Osteoblast (primary cell): ENCODE data around the gene INO80C. TPM values are rescaled to one million over a fixed set of nuclear protein-coding genes. Genes with fewer than 3 reads are reported as not detected.

Experiments used
- DNase-seq: peaks from one replicate; pipeline ENCODE4 v3.0.0; 2011; ENCODE audit warnings: low spot score, mixed read lengths; ENCODE audit not compliant: insufficient read length; ENCODE audit errors: missing footprints
- H2AFZ ChIP-seq: 2 replicates; pipeline ENCODE4 v1.6.0; 2011; ENCODE audit warnings: mild to moderate bottlenecking, low read length
- H3K27ac ChIP-seq: 2 replicates; pipeline ENCODE4 v1.5.1; 2011; ENCODE audit warnings: mild to moderate bottlenecking, low read depth, low read length, moderate library complexity
- H3K27me3 ChIP-seq: 2 replicates; pipeline ENCODE4 v1.6.0; 2012; ENCODE audit warnings: mild to moderate bottlenecking, control low read depth, inconsistent platforms, low read length, moderate library complexity; ENCODE audit not compliant: insufficient read depth
- H3K36me3 ChIP-seq: 2 replicates; pipeline ENCODE4 v1.5.1; 2011; ENCODE audit warnings: mild to moderate bottlenecking, low read length, control low read depth, moderate library complexity; ENCODE audit not compliant: insufficient read depth
- H3K4me1 ChIP-seq: 2 replicates; pipeline ENCODE4 v1.5.1; 2011; ENCODE audit warnings: mild to moderate bottlenecking, low read length, control low read depth, moderate library complexity; ENCODE audit not compliant: insufficient read depth
- H3K4me2 ChIP-seq: 2 replicates; pipeline ENCODE4 v1.6.0; 2011; ENCODE audit warnings: mild to moderate bottlenecking, low read length; ENCODE audit not compliant: insufficient read depth
- H3K4me3 ChIP-seq: fragments of 200-600 bp; sonication (generic); 3 replicates; pipeline ENCODE4 v1.5.1; 2012; ENCODE audit warnings: mild to moderate bottlenecking, low read length, inconsistent platforms; ENCODE audit not compliant: insufficient read depth
- H3K79me2 ChIP-seq: 2 replicates; pipeline ENCODE4 v1.6.0; 2012; ENCODE audit warnings: mild to moderate bottlenecking, low read length, control low read depth, inconsistent platforms; ENCODE audit not compliant: insufficient read depth
- H3K9me3 ChIP-seq: 2 replicates; pipeline ENCODE4 v1.5.1; 2011; ENCODE audit warnings: low read depth, low read length, control low read depth
- H4K20me1 ChIP-seq: 2 replicates; pipeline ENCODE4 v1.6.0; 2012; ENCODE audit warnings: mild to moderate bottlenecking, low read length, control low read depth; ENCODE audit not compliant: insufficient read depth
- total RNA-seq: library from RNA; depleted of rRNA; stranded (reverse); fragments of >200 nt; gene quantifications from 2 replicates; pipeline ENCODE4 v1.2.3, GENCODE V29; 2012
- TF ChIP-seq, protein P1 (sequence below): IDR thresholded peaks from 2 replicates; pipeline ENCODE4 v1.5.1; 2011; ENCODE audit warnings: mild to moderate bottlenecking, low read depth, low read length, moderate library complexity; ENCODE audit errors: extremely low read depth

Gene INO80C
- total RNA-seq, 1 donor = 9.0 TPM

DNA sequence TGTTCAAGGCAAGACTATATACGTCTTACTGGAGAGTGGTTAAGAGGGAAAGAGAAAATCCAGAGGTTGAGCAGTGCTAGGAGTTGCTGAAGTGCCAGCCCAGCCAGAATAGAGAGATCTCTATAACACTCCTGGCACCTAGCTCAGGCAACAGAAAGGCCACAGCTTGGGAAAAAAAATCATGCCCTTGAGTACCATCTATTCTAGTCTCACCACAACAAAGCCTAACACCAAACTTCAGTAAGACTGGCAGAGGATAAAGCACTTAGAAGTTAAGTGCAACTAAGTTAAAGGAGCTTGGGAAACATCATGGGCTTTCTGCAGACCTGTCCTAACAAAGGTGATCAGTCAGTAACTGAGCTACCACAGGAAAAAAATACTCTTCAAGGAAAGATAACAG lies 24.2 kb downstream of the INO80C start:
- H3K4me3 ChIP-seq = no peak overlapping the region
- no peak overlapping the region for H3K4me2 ChIP-seq
- TF ChIP-seq, protein P1, sequence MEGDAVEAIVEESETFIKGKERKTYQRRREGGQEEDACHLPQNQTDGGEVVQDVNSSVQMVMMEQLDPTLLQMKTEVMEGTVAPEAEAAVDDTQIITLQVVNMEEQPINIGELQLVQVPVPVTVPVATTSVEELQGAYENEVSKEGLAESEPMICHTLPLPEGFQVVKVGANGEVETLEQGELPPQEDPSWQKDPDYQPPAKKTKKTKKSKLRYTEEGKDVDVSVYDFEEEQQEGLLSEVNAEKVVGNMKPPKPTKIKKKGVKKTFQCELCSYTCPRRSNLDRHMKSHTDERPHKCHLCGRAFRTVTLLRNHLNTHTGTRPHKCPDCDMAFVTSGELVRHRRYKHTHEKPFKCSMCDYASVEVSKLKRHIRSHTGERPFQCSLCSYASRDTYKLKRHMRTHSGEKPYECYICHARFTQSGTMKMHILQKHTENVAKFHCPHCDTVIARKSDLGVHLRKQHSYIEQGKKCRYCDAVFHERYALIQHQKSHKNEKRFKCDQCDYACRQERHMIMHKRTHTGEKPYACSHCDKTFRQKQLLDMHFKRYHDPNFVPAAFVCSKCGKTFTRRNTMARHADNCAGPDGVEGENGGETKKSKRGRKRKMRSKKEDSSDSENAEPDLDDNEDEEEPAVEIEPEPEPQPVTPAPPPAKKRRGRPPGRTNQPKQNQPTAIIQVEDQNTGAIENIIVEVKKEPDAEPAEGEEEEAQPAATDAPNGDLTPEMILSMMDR = no peak
- no peak for DNase-seq
- peaks cover 17% of the 10 kb centered on the region for H3K36me3 ChIP-seq
- peaks cover 28% of the 10 kb centered on the region for H3K4me1 ChIP-seq
- no peaks in the 10 kb centered on the region for H3K27me3 ChIP-seq
- H3K9me3 ChIP-seq = no peaks in the 10 kb centered on the region
- H3K27ac ChIP-seq = no peak overlapping the region
- H2AFZ ChIP-seq = no peak overlapping the region
- peaks cover 64% of the 10 kb centered on the region for H3K79me2 ChIP-seq
- H4K20me1 ChIP-seq = no peaks in the 10 kb centered on the region

DNA sequence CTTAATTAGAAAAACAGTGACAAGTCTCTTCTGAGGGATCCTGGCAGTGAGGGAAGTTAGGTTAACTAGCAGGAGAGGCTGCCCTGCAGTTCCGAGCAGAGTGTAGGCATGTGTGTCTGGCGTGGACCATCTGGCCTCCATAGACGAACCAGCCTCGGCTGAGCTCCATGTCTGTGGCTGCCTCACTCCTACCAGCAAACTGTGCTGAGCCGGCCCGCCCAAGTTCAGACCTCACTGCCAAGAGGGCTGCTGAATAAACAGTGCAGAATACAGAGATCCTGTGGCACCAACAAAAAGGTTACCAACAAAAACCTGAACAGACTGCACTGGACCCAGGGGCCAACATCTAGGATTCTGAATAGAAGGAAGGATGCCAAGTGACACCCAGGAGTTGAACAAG lies 27.3 kb downstream of the INO80C start:
- Histone ChIP-seq H3K4me2 (no peak overlapping the region), H3K79me2 (peaks cover 42% of the 10 kb centered on the region), H3K27ac (no peak overlapping the region), H3K9me3 (no peaks in the 10 kb centered on the region), H3K27me3 (no peaks in the 10 kb centered on the region), H3K4me3 (no peak overlapping the region), H2AFZ (no peak overlapping the region), H3K4me1 (peaks cover 9% of the 10 kb centered on the region), H4K20me1 (no peaks in the 10 kb centered on the region), H3K36me3 (peaks cover 19% of the 10 kb centered on the region)
- TF ChIP-seq, protein P1 = no peak
- no peak for DNase-seq

DNA sequence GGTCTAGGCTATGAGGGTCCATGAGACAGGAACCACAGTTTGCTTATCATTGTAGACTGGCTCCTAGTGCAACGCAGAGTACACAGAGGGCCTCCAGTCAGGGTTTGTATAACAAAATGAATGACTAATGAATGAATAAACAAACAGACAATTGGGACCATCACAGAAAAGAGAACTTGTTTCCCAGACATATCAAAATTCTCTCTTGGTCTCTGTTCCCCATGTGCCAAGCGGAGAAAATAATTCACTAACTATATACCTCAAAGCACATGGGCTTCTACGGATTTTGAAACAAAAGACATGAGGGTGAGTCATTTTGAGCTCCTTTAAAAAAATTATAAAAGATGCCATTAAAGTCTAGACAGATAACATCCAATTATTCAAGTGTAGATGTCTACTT lies 28.0 kb downstream of the INO80C start:
- Histone ChIP-seq H2AFZ (no peak overlapping the region), H3K36me3 (peaks cover 19% of the 10 kb centered on the region), H3K27me3 (no peaks in the 10 kb centered on the region), H3K4me2 (no peak overlapping the region), H4K20me1 (no peaks in the 10 kb centered on the region), H3K79me2 (peaks cover 41% of the 10 kb centered on the region), H3K4me3 (no peak overlapping the region), H3K9me3 (no peaks in the 10 kb centered on the region), H3K4me1 (peaks cover 7% of the 10 kb centered on the region), H3K27ac (no peak overlapping the region)
- no peak for DNase-seq
- TF ChIP-seq, protein P1 = no peak

DNA sequence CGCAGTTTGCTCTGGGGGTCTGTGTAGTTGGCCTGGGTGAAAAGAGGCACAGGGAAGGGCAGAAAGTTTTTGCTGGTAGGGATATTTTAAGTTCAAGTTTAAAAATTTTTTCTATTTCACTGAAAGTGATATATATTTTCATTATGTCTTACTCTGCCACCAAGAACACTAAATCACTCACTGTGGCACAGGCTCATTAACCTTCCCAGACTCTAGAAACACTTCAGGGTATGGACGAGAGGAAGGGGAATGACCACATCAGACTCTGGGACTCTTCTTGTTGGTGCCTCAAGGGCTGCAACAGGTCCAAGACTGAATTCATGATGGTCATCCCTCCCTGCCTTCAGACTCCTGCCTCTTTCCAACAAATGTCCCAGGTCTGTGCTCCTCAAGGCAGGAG lies 29.0 kb downstream of the INO80C start:
- Histone ChIP-seq H3K4me1 (peaks cover 3% of the 10 kb centered on the region), H3K4me2 (no peak overlapping the region), H3K36me3 (peaks cover 19% of the 10 kb centered on the region), H3K27ac (no peak overlapping the region), H3K79me2 (peaks cover 39% of the 10 kb centered on the region), H3K4me3 (no peak overlapping the region), H2AFZ (no peak overlapping the region), H3K9me3 (no peaks in the 10 kb centered on the region), H4K20me1 (no peaks in the 10 kb centered on the region), H3K27me3 (no peaks in the 10 kb centered on the region)
- TF ChIP-seq, protein P1 = no peak
- DNase-seq = no peak
